Fibroblast of villous mesenchyme (primary cell): ENCODE measurements around the gene ARMH1. TPM values are rescaled to one million over a fixed set of nuclear protein-coding genes. Genes with fewer than 3 reads are reported as not detected.
A peak's percentile ranks its signal among the peaks of the same experiment; 100 is the strongest.

Experiments
- DNase-seq: peaks from one replicate; pipeline ENCODE4 v3.0.0-alpha.2; 2010; ENCODE audit warnings: low read depth
- H3K4me3 ChIP-seq: 2 replicates; pipeline ENCODE4 v1.5.1; 2011; ENCODE audit warnings: low read depth, mild to moderate bottlenecking, low read length
- CTCF ChIP-seq: IDR thresholded peaks from 2 replicates; pipeline ENCODE4 v1.5.1; 2012; ENCODE audit warnings: low read depth, mild to moderate bottlenecking, low read length; ENCODE audit not compliant: insufficient read depth
- total RNA-seq: library from RNA; depleted of rRNA; stranded (reverse); fragments of >200 nt; gene quantifications from 2 replicates; pipeline ENCODE4 v1.2.3, GENCODE V29; 2012

ARMH1 gene
- total RNA-seq, 1 donor = 0.43 TPM

- no peak for TF ChIP-seq CTCF
- DNase-seq = peak; percentile 19
These were observed 41.9 kb upstream of the ARMH1 start for GRCh38 chr1:44632598-44632997.

DNA sequence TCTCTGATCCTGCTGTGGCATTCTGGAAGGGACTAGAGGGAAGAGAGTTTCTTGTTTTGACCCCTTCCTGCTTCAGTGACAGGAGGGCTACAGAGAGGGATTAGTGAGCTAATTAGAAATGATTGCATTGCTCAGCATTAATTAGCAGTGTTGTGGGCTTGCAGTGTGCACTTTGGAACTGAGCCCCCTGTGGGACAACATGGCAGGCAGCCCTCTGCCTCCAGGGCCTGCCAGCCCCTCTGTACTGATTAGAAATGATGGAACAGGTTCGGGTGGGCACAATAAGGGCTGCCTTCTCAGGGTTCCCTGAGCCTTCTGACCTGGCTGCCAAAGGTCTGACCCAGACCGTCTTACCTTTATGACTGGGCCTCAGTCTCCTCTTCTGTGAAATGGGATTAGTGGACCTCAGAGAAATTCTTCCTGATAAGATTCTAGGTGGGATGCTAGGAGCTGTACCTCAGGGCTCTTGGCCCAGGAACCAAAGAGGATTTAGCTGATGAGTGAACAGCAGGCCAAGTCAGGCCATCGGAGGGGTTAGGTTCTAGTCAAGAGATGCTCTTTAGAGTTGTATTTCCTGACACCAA is 39.8 kb upstream of the ARMH1 start:
- TF ChIP-seq CTCF = no peak
- no peak for DNase-seq

More at GRCh38 chr1:44632598-44632997, 41.9 kb upstream of the ARMH1 start:
- peak overlapping the region; percentile 73 for H3K4me3 ChIP-seq

DNA sequence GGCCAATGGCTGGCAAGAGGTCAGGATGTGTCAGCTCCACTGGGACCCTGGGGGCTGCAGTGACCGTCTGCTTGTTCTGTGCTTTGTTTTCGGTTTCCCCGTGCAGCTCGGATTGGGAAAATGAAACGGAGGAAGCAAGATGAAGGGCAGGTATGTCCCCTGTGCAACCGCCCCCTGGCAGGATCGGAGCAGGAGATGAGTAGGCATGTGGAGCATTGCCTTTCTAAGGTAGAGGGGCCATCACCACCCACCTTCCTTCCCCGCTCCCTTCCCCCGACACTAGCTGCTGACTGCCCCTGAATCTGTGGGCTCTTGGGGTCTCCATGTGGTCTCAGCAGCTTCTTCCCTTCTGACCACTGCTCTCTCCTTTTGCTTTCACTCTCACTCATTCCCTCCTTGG is 39.1 kb upstream of the ARMH1 start:
- no peak overlapping the region for H3K4me3 ChIP-seq
- TF ChIP-seq CTCF = no peak
- DNase-seq = no peak

More for the DNA sequence above, 39.8 kb upstream of the ARMH1 start:
- H3K4me3 ChIP-seq = no peak overlapping the region

DNA sequence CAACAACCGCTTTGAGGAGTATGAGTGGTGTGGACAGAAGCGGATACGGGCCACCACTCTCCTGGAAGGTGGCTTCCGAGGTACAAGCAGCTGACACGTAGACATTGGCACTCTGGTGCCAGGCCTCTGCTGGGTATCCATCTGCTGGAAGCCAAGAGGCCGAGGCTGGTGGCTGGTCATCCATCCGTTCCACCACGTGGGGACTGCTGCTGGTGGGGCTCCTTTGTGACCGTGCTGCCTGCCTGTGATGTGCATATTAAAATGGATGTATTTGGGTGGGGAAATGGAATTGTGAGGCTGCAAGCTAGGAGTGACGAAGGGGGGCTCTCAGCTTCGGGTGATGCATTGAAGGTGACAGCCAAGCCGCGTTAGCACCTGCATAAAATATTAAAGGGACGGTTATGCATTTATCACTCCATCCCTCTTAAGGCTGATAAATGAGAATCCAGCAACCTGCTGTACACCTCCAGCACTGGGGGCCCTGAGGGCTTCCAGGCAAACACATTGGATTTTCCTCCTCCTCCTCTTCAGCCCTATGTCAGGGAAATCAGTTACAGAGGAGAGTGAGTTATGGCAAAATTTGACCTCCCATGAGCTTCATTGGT is 38.3 kb upstream of the ARMH1 start:
- no peak overlapping the region for H3K4me3 ChIP-seq
- TF ChIP-seq CTCF = no peak
- DNase-seq = no peak

- peak; percentile 15 for DNase-seq
- no peak overlapping the region for H3K4me3 ChIP-seq
- no peak for TF ChIP-seq CTCF
These were observed 37.6 kb upstream of the ARMH1 start for GRCh38 chr1:44636688-44637598.

DNA sequence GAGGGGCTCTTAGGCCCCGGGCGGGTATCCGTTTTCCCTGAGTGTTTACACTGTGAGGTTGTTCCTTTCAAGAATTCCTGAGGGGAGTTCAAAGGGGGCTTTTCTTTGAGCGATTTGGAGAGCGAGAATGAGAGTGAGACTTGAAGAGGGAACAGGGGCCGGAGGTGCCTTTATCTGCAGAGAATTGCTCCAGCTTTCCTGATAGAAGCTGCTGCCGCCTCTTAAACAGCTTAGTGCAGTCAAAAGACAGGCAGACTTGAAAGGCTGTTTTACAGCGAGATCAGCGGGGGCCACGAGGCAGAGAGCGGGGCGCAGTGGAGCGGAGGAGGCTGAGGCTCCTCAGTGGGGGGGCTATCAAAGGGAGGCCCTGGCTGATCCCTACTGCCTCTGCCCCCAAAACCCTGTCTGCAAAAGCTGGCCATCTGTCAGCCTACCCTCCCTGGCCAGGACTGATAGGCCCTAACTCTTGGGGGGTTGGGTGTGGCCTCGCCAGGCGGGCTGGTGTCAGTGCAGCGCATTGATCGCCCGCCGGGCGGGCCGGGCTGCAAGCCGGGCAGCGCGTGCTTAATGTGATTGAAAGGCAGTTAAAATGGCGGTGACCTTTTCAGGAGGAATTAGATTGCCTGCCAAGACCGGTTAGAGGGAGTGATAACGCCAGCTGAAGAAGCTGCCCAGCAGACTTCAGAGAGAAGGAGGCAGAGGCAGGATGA is 36.7 kb upstream of the ARMH1 start:
- TF ChIP-seq CTCF = no peak
- no peak overlapping the region for H3K4me3 ChIP-seq
- DNase-seq = no peak
